ENCODE data around the gene NCBP2L.

GRCh38 chrX:107731831-107732502, 45.6 kb upstream of the NCBP2L start:
- TF ChIP-seq, protein P1, sequence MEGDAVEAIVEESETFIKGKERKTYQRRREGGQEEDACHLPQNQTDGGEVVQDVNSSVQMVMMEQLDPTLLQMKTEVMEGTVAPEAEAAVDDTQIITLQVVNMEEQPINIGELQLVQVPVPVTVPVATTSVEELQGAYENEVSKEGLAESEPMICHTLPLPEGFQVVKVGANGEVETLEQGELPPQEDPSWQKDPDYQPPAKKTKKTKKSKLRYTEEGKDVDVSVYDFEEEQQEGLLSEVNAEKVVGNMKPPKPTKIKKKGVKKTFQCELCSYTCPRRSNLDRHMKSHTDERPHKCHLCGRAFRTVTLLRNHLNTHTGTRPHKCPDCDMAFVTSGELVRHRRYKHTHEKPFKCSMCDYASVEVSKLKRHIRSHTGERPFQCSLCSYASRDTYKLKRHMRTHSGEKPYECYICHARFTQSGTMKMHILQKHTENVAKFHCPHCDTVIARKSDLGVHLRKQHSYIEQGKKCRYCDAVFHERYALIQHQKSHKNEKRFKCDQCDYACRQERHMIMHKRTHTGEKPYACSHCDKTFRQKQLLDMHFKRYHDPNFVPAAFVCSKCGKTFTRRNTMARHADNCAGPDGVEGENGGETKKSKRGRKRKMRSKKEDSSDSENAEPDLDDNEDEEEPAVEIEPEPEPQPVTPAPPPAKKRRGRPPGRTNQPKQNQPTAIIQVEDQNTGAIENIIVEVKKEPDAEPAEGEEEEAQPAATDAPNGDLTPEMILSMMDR (IDR thresholded peaks at IDR 0.05; ENCODE audit: low read length): no peak
- TF ChIP-seq EZH2 (IDR thresholded peaks at IDR 0.05; ENCODE audit: borderline replicate concordance, low read length): no peak

All from OCI-LY1 (cell line).